ENCODE measurements around the gene DYNC1H1.

Gene DYNC1H1

GRCh38 chr14:102035914-102036313, 71.5 kb downstream of the DYNC1H1 start:
- DNase-seq (ENCODE audit: low read depth in 3 of 3), result no peak

GRCh38 chr14:102037686-102038085, 73.3 kb downstream of the DYNC1H1 start:
- DNase-seq (ENCODE audit: low read depth in 3 of 3), result no peak

- DNase-seq (ENCODE audit: low read depth in 3 of 3), result no peak
These were observed 74.8 kb downstream of the DYNC1H1 start for GRCh38 chr14:102039157-102039556.

GRCh38 chr14:102040153-102040552, 75.8 kb downstream of the DYNC1H1 start:
- DNase-seq (ENCODE audit: low read depth in 3 of 3), result no peak

GRCh38 chr14:102042699-102043098, 78.3 kb downstream of the DYNC1H1 start:
- DNase-seq (ENCODE audit: low read depth in 3 of 3), result no peak

GRCh38 chr14:102043251-102044025, 79.1 kb downstream of the DYNC1H1 start:
- no peak for DNase-seq (ENCODE audit: low read depth in 3 of 3)

- no peak for DNase-seq (ENCODE audit: low read depth in 3 of 3)
These were observed 80.2 kb downstream of the DYNC1H1 start for GRCh38 chr14:102044566-102044965.

GRCh38 chr14:102046337-102047278, 82.2 kb downstream of the DYNC1H1 start:
- no peak for DNase-seq (ENCODE audit: low read depth in 3 of 3)

- DNase-seq (ENCODE audit: low read depth in 3 of 3), result no peak
These were observed 83.6 kb downstream of the DYNC1H1 start for GRCh38 chr14:102047808-102048540.

GRCh38 chr14:102049258-102050025, 85.1 kb downstream of the DYNC1H1 start:
- no peak for DNase-seq (ENCODE audit: low read depth in 3 of 3)

- DNase-seq (ENCODE audit: low read depth in 3 of 3), result no peak
These were observed 85.6 kb downstream of the DYNC1H1 start for GRCh38 chr14:102050026-102050405.

- no peak for DNase-seq (ENCODE audit: low read depth in 3 of 3)
These were observed 86.3 kb downstream of the DYNC1H1 start for GRCh38 chr14:102050625-102051024.

GRCh38 chr14:102052522-102052921, 88.1 kb downstream of the DYNC1H1 start:
- no peak for DNase-seq (ENCODE audit: low read depth in 3 of 3)

- no peak for DNase-seq (ENCODE audit: low read depth in 3 of 3)
These were observed 91.0 kb downstream of the DYNC1H1 start for GRCh38 chr14:102055181-102055901.

GRCh38 chr14:102056694-102057442, 92.5 kb downstream of the DYNC1H1 start:
- no peak for DNase-seq (ENCODE audit: low read depth in 3 of 3)

- no peak for DNase-seq (ENCODE audit: low read depth in 3 of 3)
These were observed 93.2 kb downstream of the DYNC1H1 start for GRCh38 chr14:102057480-102058114.

GRCh38 chr14:102058146-102058545, 93.8 kb downstream of the DYNC1H1 start:
- DNase-seq (ENCODE audit: low read depth in 3 of 3), result no peak

GRCh38 chr14:102058961-102059360, 94.6 kb downstream of the DYNC1H1 start:
- no peak for DNase-seq (ENCODE audit: low read depth in 3 of 3)

GRCh38 chr14:102063109-102063807, 98.9 kb downstream of the DYNC1H1 start:
- peak; percentile 35 to 41 (median 35) for DNase-seq (ENCODE audit: low read depth in 3 of 3)
